GM21529 (cell line): ENCODE data around the gene SLC7A11.
"Not testable (repeated sequence)": the region's sequence is repeated elsewhere in the genome, so short reads cannot be mapped to it uniquely, and the experiment has no call there.

ENCODE experiments used
- ATAC-seq: cut with Tn5 transposase; IDR thresholded peaks from one replicate; pipeline ENCODE4 v1.9.1; 2021; ENCODE audit not compliant: unreplicated experiment

Gene SLC7A11

GRCh38 chr4:138243369-138243768 is 1.2 kb upstream of the SLC7A11 start:
- ATAC-seq, result no peak

DNA sequence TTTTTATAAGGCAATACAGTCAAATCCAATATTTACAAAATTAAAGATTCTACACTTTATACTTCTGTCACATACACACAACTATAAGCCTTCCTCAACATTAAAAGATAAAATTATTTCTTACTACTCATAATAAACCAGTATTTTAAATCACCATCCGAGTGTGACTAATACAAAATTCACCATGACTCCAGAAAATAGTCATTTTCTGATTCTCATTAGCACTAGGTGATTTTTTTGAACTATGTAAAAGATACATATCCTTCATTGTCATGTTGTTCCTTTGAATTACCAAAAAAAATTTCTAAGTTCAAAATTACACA is 646 bp upstream of the SLC7A11 start:
- ATAC-seq, result no peak

DNA sequence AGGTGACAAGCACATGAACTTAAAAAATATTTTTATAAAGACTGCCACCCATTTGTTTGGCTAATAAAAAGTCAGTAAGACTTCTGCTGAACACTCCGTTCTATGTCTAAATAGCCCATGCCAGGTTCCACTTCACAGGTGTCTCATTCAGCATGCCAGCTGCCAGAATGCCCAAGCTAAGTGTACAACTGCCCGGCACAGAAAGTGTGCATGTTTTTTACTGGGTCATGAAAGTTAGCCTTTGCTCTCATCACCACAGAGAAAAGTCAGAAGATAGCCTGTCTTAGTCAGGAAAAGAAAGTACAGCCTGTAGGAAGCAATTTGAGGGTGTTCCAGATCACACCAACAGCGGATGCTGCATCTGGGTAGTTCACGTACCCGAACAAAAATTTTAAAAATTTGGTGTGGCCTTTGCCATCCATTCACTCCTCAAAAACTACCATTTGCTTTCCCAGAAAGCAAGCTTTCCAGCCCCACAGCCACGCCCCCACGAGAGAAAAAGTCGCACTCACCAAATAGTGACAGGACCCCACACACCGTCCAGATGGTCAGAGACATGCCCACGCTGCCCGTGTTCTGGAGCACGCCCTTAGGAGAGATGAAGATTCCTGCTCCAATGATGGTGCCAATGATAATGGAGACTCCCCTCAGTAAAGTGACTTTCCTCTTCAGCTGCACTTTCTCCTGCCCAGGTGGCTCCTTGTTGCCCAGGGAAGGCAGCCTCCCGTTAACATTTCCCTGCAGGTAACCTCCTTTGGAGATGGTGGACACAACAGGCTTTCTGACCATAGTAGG is 671 bp downstream of the SLC7A11 start:
- ATAC-seq, result peak; percentile 3

DNA sequence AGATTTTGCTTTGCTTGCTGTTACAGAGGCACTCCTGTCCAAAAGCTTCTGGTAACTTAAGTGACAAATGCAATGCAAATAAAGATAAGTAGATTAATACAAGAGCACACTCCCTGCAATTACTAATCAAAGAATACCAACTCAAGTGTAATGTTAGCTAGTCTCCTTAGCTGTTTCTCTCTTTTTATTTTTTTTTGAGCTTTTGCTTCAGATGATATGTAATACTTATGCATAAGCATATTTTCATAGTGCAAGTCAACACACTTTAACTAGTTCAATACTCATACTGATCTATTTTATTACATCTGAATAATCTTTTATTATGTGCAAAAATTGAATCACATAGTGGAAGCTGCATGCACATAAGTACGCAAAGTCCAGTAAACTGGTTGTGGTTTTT is 2.7 kb downstream of the SLC7A11 start:
- no peak for ATAC-seq

- no peak for ATAC-seq
Measured at GRCh38 chr4:138238521-138239292, 3.4 kb downstream of the SLC7A11 start.

DNA sequence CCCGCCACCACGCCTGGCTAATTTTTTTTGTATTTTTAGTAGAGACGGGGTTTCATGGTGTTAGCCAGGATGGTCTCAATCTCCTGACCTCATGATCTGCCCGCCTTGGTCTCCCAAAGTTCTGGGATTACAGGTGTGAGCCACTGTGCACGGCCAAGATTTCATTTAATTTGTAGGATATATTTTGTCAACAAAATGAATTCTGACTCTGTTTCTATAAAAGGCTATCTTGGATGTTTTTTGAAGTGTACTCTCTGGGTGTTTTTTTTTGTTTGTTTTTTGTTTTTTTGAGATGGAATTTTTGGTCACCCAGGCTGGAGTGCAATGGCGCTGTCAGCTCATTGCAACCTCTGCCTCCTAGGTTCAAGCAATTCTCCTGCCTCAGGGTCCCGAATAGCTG is 5.0 kb downstream of the SLC7A11 start:
- ATAC-seq, result not testable (repeated sequence)

- no peak for ATAC-seq
Measured at GRCh38 chr4:138236037-138236436, 6.1 kb downstream of the SLC7A11 start.

DNA sequence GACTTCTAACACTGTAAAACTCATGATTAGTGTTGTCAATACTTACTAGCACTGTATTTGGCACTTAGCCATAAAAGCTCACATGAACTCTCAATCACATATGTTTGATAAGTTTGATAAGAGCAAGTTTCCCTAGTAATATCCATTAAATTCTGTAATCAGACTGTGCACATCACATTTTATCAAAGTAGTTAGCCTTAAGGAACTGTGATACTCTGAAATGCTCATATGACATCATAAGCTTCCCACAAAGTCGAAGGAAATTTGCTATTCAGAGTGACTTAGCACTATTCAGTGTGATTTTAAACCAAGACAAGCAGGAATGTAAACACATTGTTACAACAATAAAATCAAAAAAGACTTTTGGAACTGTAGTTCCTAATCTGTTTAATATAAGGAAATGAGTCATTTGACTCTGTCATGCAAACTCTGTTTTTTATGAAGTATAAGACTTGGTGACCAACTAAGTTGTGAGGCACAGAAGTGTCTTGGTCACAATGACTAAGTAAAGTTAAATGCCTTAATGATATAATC is 6.7 kb downstream of the SLC7A11 start:
- ATAC-seq, result peak; percentile 38

GRCh38 chr4:138234248-138234647 is 7.9 kb downstream of the SLC7A11 start:
- no peak for ATAC-seq

DNA sequence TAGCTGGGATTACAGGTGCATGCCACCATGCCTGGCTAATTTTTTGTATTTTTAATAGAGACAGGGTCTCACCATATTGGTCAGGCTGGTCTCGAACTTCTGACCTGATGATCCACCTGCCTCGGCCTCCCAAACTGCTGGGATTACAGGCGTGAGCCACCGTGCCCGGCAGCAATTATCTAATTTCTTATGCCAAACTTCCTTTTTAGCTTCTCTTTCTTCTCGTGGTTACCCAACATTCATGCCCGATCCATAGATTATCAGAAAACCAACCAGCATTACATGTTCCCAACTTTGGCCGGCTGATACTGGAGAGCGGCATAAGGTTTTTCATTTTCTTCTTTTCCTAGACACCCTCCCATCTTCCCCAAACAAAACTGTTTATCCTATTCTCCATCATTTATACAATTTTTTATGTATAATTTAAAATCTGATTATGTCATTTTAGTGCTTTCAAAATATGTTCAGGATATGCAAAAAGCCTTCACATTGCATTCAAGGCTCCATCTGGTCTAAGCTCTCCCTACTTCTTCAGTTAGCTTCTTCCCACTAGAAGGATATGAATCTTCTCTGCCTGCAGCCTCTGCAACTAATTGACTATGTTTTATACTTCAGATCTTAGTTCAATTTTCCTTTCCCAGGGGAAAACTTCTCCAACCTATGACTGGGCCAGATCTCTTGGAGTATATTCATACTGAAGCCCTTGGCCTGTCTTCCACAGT is 8.7 kb downstream of the SLC7A11 start:
- no peak for ATAC-seq

DNA sequence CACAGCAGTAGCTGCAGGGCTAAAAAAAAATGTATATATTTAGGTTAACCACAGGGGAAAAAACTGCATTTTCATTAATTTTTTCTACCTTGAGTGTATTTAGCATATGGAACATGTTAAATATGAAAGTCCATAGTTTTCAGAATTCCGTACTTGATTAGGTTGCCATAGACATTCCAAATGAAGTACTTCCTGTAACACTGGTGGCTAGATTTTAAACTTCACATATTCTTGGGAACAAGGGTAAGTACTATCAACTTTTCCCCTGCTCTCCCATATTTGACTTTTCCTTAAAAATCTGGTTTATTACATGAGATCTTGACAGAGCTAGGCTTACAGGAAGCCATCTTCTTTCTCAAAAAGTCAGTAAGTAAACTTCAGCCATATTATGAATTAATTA is 9.8 kb downstream of the SLC7A11 start:
- ATAC-seq, result no peak

- ATAC-seq, result no peak
Measured at GRCh38 chr4:138230048-138230447, 12.1 kb downstream of the SLC7A11 start.

DNA sequence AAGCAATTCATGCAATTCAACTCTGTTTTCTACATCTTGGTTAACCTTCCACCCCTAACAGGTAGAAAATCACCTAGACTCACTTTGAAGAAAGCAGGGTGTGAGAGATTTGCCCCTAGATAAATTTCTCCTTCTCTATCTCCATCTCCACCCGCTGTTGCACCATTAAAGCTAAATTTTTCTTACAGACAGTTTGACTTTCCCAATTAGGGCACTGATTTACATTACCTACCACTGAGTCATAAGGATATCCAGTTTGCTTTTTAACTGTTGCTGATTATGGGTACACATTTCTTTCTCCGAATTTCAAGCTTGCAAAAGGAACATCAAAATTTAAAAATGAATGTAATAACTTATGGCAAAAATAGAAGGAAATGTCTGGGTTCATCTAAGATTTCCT is 13.0 kb downstream of the SLC7A11 start:
- ATAC-seq, result no peak

- no peak for ATAC-seq
Measured at GRCh38 chr4:138226351-138226750, 15.8 kb downstream of the SLC7A11 start.

GRCh38 chr4:138225477-138225876 is 16.7 kb downstream of the SLC7A11 start:
- ATAC-seq, result no peak

GRCh38 chr4:138224614-138225013 is 17.5 kb downstream of the SLC7A11 start:
- no peak for ATAC-seq

GRCh38 chr4:138223231-138223910 is 18.8 kb downstream of the SLC7A11 start:
- peak; percentile 72 for ATAC-seq

DNA sequence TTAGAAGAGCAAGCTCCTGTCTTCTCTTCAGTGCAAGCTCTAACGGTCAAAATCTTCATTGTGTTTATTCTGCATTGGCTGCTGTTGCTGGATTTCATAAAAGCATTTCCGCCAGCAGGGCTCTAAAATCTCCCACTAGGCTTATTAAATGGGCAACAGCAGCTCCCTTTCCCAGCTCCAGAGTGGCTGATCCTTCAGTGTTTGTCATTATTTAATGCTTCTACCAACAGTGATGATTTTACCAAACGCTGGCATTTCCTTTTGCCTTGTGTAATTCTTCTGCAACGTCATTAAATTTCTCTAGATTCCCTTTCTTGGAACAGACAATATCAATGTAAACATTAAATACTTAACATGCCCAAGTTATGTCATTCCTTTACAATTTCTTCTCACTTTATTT is 20.1 kb downstream of the SLC7A11 start:
- no peak for ATAC-seq

GRCh38 chr4:138218976-138219375 is 23.2 kb downstream of the SLC7A11 start:
- no peak for ATAC-seq

GRCh38 chr4:138217567-138217966 is 24.6 kb downstream of the SLC7A11 start:
- no peak for ATAC-seq

DNA sequence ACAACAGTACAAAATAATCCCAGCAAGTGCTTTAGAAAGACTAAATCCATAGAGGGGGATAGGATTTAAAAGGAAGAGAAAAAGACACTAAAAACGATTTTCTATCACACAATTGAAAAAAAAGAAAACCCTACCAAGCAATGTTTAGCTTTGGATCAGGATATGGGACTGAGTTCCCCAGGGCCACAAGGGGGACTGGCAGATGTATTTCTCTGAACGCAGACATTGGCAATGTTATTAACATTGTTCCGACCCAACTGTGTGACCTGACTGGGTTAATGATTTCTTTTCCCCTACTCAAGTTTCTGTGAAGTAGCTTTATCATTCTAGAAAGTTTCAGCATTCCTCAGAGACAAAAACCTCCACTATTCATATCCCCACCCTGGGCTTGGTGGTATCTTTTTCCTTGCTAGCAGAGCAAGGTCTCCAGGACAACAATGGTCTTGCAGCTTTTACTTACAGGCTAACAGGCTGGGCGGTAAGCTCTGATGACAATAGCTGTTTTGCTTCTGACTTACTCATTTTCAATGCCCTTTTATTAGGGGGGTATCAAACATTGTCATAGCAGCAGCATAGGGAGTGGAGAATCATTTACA is 25.8 kb downstream of the SLC7A11 start:
- no peak for ATAC-seq
